Measurements from ENCODE around the gene PFKFB2.

Gene PFKFB2

DNA sequence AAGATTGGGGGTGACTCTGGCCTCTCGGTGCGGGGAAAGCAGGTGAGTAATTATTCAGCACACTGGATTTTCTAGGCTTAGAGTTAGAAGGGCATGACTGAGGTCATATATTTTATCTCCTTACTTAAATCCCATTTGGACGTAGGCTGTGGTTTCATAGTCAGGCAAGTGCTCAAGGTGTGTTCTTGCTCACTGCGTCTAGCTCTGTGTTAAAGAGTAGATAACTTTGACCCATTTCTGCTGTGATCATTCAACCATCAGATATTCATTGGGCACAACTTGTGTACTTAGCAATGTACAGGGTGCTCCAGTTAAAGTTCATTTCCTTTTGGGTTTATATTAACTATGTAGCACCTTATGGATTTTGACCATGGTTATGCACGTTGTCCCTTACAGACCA is 14.6 kb downstream of the PFKFB2 start:
- DNase-seq, result no peak

DNA sequence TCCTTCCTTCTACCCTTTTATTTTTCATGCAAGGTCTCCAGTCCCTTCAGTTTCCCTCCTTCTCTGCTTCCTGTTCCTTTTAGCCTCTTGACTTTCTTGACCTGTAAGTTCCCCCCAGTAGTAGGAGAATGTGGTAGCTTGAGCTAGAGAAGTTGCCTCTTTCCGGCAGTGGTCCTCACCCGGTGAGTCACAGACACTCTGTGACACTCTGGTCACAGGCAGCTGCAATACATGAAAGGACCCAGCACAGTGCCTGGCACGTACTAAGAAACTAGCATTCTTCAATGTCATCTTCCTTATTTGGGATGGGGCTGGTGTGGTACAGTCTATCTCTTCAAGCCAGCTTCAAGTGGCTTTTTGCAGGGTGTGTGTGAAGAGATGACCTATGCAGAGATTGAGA is 16.0 kb downstream of the PFKFB2 start:
- DNase-seq, result peak in 1 of 2 donors; percentile 34

DNA sequence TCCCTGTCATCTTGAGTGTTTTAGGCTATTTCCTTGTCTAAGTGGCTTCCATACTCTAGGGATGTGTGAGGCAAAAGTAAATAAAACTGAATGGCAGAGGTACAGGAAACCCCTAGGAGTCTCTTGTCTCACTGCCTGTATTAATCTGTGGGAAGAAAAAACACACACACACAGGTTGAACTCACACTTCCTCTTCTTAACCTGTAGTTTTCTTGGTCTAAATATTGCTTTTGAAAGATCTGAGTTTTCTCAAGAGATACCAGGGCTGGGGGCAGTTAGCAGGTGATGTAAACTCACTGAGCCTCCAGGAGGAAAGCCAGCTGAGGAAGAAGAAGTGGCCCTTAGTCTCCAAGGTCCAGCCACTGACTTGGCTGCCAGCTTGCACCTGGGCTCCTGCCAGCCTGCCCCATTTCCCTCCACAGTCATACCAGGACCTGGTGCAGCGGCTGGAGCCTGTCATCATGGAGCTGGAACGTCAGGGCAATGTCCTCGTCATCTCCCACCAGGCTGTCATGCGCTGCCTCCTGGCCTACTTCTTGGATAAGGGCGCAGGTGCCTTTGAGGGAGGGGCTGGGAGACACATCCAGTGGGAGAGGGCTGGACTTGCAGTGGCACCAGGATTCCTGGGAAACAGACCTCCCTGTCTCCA is 16.9 kb downstream of the PFKFB2 start:
- DNase-seq, result no peak

DNA sequence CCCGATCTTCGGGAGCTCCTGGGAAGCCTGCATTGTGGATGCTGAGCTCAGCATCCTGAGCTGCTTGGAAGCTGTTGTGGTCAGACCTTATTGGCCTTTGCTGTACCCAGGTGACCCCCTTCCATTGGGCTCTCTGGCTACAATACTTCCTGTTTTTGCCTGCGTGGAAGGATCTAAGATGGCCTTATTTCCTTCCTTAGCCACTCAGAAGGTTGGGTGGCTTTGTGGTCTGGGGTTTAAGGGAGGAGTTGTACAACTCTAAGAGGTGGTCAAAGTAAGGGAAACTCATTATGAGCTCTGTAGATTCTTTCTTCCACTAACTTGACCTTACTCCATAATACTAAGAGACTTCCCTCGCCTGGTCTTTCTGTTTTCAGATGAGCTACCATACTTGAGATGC is 17.7 kb downstream of the PFKFB2 start:
- DNase-seq, result peak in 1 of 2 donors; percentile 10

DNA sequence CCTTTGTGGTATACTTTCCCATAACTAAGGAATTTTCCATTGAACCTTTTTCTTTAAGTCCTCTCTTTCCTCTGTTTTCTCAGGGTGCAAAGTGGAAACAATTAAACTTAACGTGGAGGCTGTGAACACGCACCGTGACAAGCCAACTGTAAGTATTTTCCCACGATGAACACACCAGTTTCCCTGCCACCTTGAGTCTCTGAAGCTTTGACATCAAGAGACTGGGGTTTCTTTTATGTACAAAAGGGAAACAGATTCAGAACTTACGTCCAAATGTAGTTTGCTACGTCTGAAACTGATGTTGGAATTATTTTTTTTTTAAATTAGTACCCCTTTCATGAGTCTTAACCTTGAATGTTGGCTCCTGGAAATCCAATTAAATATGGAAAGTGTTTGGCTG is 18.4 kb downstream of the PFKFB2 start:
- no peak for DNase-seq

DNA sequence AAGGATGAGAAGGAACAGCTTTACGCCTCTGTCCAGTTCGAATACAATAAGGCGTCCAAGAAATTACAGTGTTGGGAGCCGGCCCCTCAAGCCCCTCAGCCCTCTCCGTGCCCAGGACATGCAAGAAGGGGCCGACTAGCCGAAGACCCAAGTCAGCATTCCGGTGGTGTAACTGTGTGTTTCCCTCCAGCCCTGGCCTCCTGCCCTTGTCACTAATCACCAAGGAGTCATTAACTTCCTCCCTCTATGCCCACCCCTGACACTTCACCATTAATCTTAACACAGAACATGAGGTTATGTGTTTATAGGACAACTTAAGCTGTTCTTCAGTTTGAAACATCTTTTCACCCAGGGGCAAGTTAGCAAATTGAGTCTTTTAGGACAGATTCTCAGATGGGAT is 19.2 kb downstream of the PFKFB2 start:
- DNase-seq, result no peak

DNA sequence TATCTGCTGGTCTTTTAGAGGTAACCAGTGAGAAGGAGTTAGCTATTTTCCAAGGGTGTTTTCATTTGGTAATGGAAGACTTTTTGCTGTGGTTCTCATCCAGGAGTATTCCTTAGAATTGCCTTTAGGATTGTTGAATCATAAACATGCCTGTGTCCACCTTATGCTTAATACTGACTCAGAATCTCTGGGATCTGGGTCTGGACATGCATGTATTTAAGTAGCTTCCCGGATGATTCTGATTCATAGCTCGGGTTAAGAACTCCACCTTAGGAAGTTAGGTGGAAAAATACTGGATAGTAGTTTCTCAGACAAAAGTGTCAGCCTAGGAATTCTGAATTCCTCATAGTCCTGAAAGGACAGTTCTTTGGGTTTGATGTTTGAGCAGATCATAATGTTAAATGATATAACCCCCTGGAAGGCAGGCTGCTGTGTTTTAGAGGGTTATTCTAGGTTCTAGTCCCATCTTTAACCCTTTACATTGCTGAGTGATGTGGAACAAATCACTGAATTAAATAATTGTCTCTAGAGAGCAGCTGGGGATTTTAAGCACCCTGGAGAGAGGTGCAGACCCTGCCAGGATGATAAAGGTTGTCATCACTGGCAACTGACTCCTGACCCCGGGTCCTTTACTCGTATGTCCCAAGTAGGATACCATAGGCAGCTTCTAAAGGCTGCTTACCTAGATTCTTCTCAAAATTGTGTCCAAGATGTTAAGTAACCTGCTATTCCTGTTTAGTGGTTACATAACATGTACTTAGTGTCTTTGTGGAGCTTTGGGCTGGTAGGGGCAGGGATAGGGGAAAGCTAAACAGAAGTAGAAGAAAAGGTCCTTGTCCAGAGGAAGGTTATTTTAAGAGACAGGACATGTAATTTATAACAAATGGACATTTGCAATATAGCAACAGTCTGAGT is 21.1 kb downstream of the PFKFB2 start:
- DNase-seq, result no peak

DNA sequence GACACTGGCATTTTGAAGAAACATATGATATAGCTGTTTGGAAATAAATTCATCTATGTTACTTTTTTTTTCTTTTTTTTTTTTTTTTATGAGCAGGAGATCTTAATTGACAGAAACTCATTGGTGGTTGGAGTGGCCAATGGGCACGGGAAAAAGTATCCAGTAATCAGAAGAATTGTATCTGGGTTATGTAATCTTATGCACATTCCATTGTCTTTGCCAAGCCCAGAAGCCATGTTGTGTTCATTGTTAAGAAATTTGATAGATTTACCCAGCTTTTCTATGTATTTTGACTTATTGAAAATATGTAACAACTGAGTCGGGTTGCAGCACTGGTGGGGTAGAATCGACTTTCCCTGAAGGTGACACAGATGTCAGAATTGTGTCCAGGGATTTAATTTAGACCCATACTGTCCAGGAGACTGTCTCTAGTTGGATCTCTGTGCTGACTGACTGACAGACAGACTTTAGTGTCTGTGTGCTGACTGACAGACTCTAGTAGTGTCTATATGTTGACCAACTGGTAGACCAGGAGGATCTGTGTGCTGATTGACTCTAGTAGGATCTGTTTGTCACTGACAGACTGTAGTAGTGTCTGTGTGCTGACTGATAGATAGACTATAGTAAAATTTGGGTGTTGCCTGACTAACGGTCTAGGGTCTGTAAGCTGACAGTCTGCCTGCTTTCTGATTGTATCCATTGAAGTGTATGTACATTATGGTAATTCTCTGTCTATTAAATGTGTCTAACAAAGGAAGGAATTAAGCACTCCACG is 23.3 kb downstream of the PFKFB2 start:
- DNase-seq, result no peak

DNA sequence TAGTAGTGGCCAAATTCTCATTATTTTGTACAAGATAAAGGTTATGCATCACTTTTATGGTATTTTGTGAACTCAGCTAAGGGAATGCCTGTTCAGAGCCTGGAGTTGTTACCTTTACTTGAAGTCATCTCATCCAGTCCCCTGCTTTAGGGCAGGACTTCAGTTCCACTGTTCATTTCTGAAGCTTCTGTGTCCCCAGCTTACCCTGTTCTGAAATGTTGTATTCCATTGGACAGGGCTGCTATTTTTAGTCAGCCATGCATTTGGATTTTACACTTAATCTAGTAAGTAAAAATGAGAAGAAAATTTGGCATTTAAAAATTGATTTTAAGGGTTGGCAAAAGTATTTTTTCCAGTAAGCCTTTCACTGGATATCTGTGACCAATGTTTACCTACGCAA is 23.9 kb downstream of the PFKFB2 start:
- no peak for DNase-seq

DNA sequence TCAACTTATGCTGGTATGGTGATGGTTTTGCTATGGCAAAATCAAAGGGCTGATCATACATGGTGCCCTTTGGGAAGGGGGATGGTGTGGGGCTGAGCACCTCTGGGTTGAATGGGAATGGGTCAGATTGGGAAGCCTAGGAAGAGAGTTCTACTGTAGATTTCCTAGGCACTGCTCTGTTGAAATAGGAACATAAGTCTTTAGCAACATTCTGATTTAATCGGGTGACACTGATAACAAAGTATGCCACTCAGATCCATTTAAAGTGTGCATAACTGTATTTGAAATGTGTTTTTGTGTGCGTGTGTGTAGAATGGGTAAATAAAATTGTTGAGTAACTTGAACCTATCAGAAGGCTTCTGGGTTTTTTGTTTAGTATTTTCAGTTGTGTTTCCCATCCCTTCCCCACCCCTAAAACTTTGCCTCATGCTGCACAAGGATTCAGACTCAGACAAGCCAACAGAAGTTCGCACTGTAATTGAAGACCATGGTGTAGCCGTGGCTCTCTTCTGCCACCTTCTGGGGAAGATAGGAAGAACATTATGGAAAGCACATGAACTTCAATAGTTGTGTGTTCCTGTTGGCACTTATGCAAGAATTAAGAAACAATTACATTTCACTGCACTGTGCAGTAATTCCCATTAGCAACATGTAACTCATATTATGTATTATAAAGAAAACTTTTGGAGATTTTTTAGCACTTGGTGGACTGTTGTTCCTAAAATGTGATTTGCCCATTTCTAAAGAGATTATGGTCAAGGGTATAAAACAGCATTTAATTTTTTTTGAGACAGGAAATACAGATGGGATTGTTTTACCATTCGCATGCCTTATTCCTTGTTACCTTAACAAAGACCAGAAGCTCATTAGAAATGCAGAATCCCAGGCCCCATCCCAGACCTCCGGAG is 24.6 kb downstream of the PFKFB2 start:
- DNase-seq, result peak; percentile 67 to 83

DNA sequence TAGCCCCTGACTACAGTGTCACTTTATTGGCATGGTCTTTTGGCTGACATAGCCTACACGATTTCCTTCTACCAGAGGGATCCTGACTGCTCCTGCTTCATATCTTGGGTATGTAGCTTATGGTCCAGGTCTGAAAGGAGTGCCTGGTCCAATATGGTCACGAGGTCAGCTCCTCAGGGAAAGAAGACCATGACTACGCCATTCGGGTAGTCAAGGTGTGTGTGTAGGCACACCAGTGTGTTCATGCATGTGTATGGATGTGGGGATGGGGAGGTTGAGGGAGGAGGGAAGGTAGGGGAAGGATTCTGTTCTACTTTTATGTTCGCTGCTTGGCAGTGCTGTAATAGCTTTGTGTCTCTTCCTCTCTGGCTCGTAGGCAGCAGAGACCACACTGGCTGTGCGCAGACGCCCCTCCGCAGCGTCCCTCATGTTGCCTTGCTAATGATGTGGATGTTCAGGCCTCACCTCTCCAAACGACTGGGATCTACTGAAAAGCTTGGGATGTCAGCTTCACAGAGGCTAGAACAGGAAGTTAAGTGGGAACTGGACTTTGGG is 25.6 kb downstream of the PFKFB2 start:
- DNase-seq, result no peak

DNA sequence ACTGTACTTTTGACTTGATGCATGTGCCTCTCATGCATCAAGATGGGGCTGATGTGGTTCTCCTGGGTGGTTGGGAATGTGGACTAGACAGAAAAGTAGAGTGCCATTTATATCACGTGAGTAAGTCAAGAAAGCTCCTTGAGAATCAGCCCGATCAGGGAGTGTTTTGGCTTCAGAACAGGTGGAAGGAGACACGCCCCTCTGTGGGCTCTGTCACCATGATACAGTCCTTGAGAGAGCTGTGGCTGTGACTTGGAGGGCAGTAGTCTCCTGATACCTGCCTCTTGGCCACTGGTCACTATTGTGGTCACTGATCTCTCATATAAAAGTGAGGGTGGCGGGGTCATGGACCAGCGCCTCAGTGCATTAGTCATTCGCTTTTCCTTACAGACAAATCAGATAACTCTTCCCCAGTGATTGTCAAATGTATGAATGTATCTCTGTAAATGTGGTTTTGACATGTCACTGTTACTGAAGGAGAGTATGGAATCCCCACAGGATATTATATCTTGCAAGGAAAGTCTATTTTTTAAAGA is 26.7 kb downstream of the PFKFB2 start:
- DNase-seq, result no peak

DNA sequence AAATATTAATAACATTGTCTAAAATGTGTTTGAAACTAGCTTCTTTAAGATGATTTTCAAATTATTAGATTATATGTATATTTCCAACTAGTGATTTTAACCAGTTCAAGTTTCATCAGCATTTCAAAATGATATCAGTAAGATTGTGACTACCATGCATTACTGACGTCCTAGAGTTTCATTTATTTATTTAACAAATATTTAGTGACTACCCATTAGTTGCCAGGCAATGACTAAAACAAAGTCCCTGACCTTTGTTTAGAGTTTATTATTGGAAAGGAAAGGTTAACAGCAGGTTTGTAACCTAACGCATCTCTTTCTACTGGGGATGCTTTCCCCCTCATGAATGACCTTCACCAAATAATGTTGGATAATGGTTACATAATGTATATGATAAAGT is 28.0 kb downstream of the PFKFB2 start:
- no peak for DNase-seq

DNA sequence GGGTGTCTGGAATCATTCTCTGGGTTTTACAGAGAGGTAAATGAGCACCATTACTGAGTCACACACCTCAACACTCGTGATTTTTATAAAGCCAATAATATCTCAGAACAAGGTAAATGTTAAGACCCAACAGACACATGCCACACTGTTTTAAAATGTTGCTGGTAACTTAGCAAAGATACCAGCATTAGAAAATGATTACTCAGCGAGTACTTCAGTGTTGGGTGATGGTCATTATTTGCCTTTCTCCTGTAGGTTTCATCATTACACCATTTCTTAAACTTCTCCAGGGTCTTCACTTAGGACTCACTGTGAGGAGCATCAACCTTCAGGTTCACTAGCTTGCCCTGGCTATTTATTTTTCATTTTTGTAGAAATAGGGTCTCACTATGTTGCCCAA is 28.7 kb downstream of the PFKFB2 start:
- no peak for DNase-seq

DNA sequence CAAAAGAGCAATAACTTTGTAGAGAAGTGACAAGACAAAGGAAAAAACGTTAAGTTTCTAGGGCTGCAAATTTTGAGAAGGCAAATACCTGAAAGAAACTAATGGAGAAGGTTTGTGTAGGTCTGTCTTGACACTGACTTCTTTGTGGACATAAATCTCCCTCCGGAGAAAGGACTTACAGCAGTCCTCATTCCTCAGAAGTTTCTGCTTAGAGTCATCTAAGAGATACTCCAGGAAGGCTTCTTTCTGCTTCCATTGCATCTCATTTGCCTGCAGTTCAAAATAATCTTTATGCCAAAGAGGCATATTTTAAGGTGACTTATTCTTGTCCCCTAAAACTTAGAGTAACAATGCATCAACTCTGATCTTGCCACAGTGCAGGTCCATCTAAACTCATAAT is 31.2 kb downstream of the PFKFB2 start:
- DNase-seq, result no peak

DNA sequence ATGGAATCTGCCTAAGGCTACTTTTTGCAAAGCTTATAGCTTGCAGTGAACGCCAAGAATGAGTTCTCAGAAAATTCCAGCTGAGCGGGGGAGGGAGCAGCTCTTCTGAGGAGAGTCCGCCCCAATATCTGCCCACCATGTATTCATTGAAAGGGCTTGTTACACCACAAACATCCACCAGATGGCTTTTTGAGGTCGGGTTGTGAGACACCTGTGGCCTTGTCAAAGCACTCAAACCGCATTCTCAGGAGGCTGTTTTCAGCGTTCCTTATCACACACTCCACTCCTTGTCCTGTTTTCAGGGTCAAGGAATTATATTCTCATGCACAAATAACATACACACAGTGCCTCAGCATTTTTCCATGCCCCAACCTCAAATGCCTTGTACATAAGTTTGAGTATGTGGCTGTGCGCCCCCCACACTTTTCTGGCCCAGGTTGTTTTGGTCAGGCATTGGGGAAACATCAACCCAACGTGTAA is 31.7 kb downstream of the PFKFB2 start:
- peak; percentile 62 to 65 for DNase-seq

DNA sequence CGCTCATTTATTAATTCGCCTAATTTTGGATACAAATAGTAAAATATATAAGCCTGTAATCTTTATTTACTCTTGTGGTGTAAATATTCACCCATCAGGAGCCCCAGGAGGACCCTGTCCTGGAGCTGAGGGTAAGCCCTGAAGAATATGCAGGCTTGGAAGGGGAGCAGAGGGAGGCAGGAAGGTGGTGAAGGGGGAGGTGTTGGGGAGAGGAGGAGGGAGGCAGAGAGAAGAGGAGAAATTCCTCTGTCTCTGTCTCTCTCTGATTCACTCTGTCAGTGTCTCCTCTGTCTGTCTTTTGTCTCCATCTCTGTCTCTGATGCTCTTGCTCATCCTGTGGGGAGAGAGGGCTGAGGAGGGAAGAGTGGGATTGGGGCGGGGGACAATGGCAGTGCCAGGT is 32.8 kb downstream of the PFKFB2 start:
- no peak for DNase-seq

DNA sequence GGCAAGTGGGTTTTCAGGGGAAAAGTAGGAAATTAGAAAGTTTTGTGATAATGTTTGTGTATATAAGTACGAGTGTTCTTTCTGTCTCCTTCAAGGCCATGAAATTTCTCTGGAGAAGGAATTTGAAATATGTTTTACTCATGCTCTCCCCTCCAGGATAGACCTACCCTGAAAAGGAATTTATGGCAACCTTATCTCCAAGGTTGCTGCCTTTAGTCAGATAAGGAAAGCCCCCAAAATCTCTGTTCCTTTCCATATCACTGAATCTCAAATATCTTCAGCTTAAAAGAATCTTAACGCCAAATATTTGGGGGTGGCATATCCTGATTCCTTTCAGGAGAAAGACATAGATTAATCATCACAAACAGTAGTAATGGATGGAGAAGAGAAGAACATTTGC is 35.1 kb downstream of the PFKFB2 start:
- DNase-seq, result no peak

DNA sequence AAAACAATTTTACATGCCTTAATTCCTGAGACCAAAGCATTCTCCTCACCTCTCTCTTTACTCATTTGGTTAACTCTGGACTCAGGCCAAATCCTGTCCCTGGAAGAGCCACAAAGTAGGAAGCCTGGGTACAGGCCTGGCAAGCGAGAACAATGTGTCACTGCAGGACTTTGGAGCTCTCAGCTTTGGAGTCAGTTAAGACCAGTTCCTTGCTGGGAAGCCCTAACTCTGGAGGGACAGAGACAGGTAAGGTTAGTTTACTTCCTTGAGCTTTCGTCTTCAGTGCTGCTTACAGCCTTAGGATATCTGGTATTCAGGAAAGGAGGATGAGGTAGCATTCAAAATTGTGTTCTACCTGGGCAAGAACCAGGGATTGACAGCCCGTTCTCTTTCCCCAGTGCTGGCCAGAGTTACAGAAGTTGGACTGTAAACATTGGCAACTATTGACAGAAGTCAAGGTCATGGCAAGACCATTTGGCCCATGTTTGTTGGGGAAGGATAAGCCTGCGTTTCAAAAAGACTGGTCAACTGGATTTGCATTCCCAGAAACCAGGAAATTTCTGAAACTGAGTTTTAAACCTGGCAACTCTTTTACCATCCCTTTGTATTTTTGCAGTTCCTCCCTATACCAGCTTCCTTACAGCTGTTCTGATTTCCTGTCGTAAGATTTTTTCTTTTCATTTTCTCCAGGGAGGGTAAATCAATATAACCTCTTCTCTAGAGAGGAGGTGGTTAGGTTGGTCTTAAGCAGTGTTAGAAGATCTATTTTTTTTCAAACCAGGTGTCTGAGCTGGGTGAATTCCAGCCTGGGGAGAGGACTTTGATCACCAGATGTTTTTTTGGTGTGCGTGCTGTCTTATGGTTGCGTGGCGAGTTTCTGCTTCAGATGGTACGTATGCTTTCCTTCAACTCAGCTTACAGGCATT is 35.9 kb downstream of the PFKFB2 start, which contains the start of gene C4BPB:
Gene C4BPB (plus strand): TSS at position 160 of the 926 bp plus-strand sequence. CDS start 672 bp downstream, at position 832.
- peak; percentile 5 to 23 for DNase-seq

DNA sequence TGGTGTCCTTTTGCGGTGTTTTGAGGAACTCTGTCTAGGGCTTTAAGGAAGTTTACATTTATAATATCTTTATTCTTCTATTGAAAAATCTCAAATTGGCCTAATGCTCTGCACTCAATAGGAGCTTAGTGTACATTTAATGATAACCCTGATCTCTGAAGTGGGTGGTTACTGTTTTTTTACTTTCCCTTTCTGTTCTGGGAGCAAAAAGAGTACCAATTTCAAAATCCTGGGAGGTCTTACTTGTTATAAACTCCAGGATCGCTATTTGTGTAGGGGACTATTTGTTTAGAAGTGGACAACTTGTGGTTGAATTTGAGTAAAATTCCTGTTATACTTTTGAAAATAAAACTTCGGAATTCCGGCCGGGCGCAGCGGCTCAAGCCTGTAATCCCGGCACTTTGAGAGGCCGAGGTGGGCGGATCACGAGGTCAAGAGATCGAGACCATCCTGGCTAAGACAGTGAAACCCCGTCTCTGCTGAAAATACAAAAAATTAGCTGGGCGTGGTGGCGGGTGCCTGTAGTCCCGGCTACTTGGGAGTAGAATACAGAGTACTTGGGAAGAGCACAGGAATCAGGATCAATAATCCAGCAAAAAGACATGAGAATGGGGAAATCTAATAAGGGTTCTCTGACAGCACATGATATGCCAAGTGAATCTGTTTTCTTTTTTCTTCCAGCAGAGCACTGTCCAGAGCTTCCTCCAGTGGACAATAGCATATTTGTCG is 36.7 kb downstream of the PFKFB2 start:
- no peak for DNase-seq
